HepG2 (cell line): ENCODE results near the gene AATF. TPM values are rescaled to one million over a fixed set of nuclear protein-coding genes. Genes with fewer than 3 reads are reported as not detected.

Experiments
- ATAC-seq: fragments of 200-7000 bp; cut with Tn5 transposase; 3 replicates; pipeline ENCODE4 v1.9.1; 2020; ENCODE audit warnings: mild to moderate bottlenecking, moderate library complexity
- BruUV-seq: library from RNA; stranded (reverse); fragments of 400-500 nt; replicated peaks from 2 replicates; lab custom pipeline; 2021; lab: Mats Ljungman, UMichigan
- CTCF ChIA-PET: fragments of 300-600 bp; formaldehyde crosslinking; extraction: SDS; loops from one replicate; lab custom pipeline; 2021; ENCODE audit warnings: low total read pairs, inconsistent platforms, low intra/inter-chr PET ratio; lab: Yijun Ruan, JAX
- POLR2A ChIA-PET: fragments of 350-600 bp; sonication (Branson Sonifier 250); formaldehyde crosslinking; loops from one replicate; lab custom pipeline; 2020; ENCODE audit warnings: antibody characterized with exemption, inconsistent platforms; lab: Yijun Ruan, JAX
- DNase-seq: peaks from one replicate; pipeline ENCODE4 v3.0.0-alpha.2; 2015; ENCODE audit warnings: low spot score
- FAIRE-seq: peaks from 3 replicates; lab custom pipeline; 2011; peaks lifted over from hg19 to GRCh38; lab: Jason Lieb, UNC
- H2AFZ ChIP-seq: one replicate; pipeline ENCODE4 v1.6.1; 2011; ENCODE audit warnings: low read length, inconsistent platforms
- H3K27ac ChIP-seq: fragments of 300-600 bp; 3 replicates; pipeline ENCODE4 v1.8.0; 2011; ENCODE audit warnings: mixed run types, mild to moderate bottlenecking, mixed read lengths, low read length, inconsistent platforms; ENCODE audit not compliant: insufficient read depth; ENCODE audit errors: extremely low read length
- H3K27me3 ChIP-seq, 2 experiments: fragments of 200-600 bp in 1 of 2; 2 replicates in 1 of 2; 3 replicates in 1 of 2; pipeline versions ENCODE4 v1.6.0 to v1.8.0; 2011; ENCODE audit warnings: low read length in 2 of 2, mild to moderate bottlenecking in 2 of 2, moderate library complexity in 2 of 2, inconsistent platforms in 1 of 2; ENCODE audit not compliant: insufficient read depth in 2 of 2, control insufficient read depth in 1 of 2
- H3K36me3 ChIP-seq, 2 experiments: fragments of 200-600 bp in 1 of 2; replicated peaks in 1 of 2; 2 replicates in 1 of 2; 3 replicates in 1 of 2; pipeline versions ENCODE4 v1.5.1 to v1.8.0; 2011; ENCODE audit warnings: low read length in 2 of 2, inconsistent platforms in 1 of 2; ENCODE audit not compliant: insufficient read depth in 2 of 2, control insufficient read depth in 1 of 2
- H3K4me1 ChIP-seq: 2 replicates; pipeline ENCODE4 v1.5.1; 2012; ENCODE audit warnings: low read length, inconsistent platforms; ENCODE audit not compliant: insufficient read depth
- H3K4me2 ChIP-seq: 2 replicates; pipeline ENCODE4 v1.6.0; 2011; ENCODE audit warnings: low read depth, low read length, inconsistent platforms
- H3K4me3 ChIP-seq, 3 experiments: fragments of 200-600 bp in 1 of 3; sonication (generic), shearing (Covaris generic) in 1 of 3; replicated peaks in 1 of 3; 2 replicates each; pipeline ENCODE4 v1.5.1; 2011 to 2016; ENCODE audit warnings: low read length in 3 of 3, inconsistent platforms in 2 of 3, low read depth in 2 of 3, mild to moderate bottlenecking in 2 of 3, control low read depth in 1 of 3, mixed read lengths in 1 of 3; ENCODE audit not compliant: insufficient read depth in 1 of 3
- H3K79me2 ChIP-seq: one replicate; pipeline ENCODE4 v1.6.1; 2011; ENCODE audit warnings: low read length, inconsistent platforms; ENCODE audit not compliant: insufficient read depth
- H3K9ac ChIP-seq: 2 replicates; pipeline ENCODE4 v1.6.0; 2011; ENCODE audit warnings: mild to moderate bottlenecking, low read depth, low read length, inconsistent platforms; ENCODE audit not compliant: insufficient read depth
- H3K9me3 ChIP-seq: 2 replicates; pipeline ENCODE4 v1.5.1; 2012; ENCODE audit warnings: mild to moderate bottlenecking, low read length
- H4K20me1 ChIP-seq: 2 replicates; pipeline ENCODE4 v1.6.0; 2011; ENCODE audit warnings: inconsistent platforms, mild to moderate bottlenecking, low read length, moderate library complexity; ENCODE audit not compliant: insufficient read depth
- ATF7-NPFF ChIP-seq: sonication (generic); formaldehyde crosslinking; IDR thresholded peaks from 2 replicates; pipeline ENCODE4 v1.8.1; 2023; ENCODE audit warnings: mild to moderate bottlenecking, low read depth, missing genetic modification reagents, moderate library complexity
- ETV5 ChIP-seq: IDR thresholded peaks from 2 replicates; pipeline ENCODE4 v1.6.1; 2018; ENCODE audit warnings: missing biosample characterization, missing genetic modification reagents, inconsistent platforms, borderline replicate concordance
- FOXC1 ChIP-seq: sonication (generic); formaldehyde crosslinking; IDR thresholded peaks from 2 replicates; pipeline ENCODE4 v1.8.0; 2022; ENCODE audit warnings: mild to moderate bottlenecking, missing genetic modification reagents, borderline replicate concordance
- GPBP1L1 ChIP-seq: sonication (generic); formaldehyde crosslinking; IDR thresholded peaks from 2 replicates; pipeline ENCODE4 v1.5.0; 2020; ENCODE audit warnings: mild to moderate bottlenecking, missing genetic modification reagents
- ISL2 ChIP-seq: sonication (generic); formaldehyde crosslinking; IDR thresholded peaks from 2 replicates; pipeline ENCODE4 v1.5.0; 2020; ENCODE audit warnings: missing genetic modification reagents
- NFYB ChIP-seq: sonication (generic); formaldehyde crosslinking; IDR thresholded peaks from 2 replicates; pipeline ENCODE4 v1.4.0; 2020; ENCODE audit warnings: missing genetic modification reagents
- PBX2 ChIP-seq: IDR thresholded peaks from 2 replicates; pipeline ENCODE4 v1.6.1; 2016; ENCODE audit warnings: control low read depth
- PPARG ChIP-seq: conservative IDR thresholded peaks from 2 replicates; pipeline ENCODE4 v1.6.1; 2016; ENCODE audit warnings: missing biosample characterization, missing genetic modification reagents
- RBAK ChIP-seq: sonication (generic); formaldehyde crosslinking; IDR thresholded peaks from 2 replicates; pipeline ENCODE4 v1.5.1; 2020; ENCODE audit warnings: mild to moderate bottlenecking, missing genetic modification reagents
- RBM22 ChIP-seq: fragments of 200-400 bp; formaldehyde crosslinking; optimal IDR thresholded peaks from 2 replicates; pipeline ENCODE3; 2017; ENCODE audit warnings: mild to moderate bottlenecking, low read length, moderate library complexity
- RELA ChIP-seq: sonication (generic); formaldehyde crosslinking; IDR thresholded peaks from 2 replicates; pipeline ENCODE4 v1.4.0; 2020; ENCODE audit warnings: missing genetic modification reagents
- TEAD2 ChIP-seq: sonication (generic); formaldehyde crosslinking; IDR thresholded peaks from 2 replicates; pipeline ENCODE4 v1.9.0; 2021; ENCODE audit warnings: missing genetic modification reagents
- YEATS2 ChIP-seq: sonication (generic); formaldehyde crosslinking; IDR thresholded peaks from 2 replicates; pipeline ENCODE4 v1.4.0; 2020; ENCODE audit warnings: missing genetic modification reagents, borderline replicate concordance
- ZBTB2 ChIP-seq: sonication (generic); formaldehyde crosslinking; IDR thresholded peaks from 2 replicates; pipeline ENCODE4 v1.8.0; 2022; ENCODE audit warnings: low read depth, missing genetic modification reagents
- ZBTB7B ChIP-seq: sonication (generic); formaldehyde crosslinking; IDR thresholded peaks from 2 replicates; pipeline ENCODE4 v1.4.0; 2020; ENCODE audit warnings: missing genetic modification reagents
- ZNF205 ChIP-seq: IDR thresholded peaks from 2 replicates; pipeline ENCODE4 v1.6.1; 2018; ENCODE audit warnings: missing biosample characterization, missing genetic modification reagents
- ZNF562 ChIP-seq: sonication (generic); formaldehyde crosslinking; IDR thresholded peaks from 2 replicates; pipeline ENCODE4 v1.8.0; 2022; ENCODE audit warnings: missing genetic modification reagents, borderline replicate concordance
- ZNF598 ChIP-seq: sonication (generic); formaldehyde crosslinking; IDR thresholded peaks from 2 replicates; pipeline ENCODE4 v1.5.1; 2020; ENCODE audit warnings: mild to moderate bottlenecking, missing genetic modification reagents, borderline replicate concordance
- WGBS: methylation state at CpG from one replicate; pipeline ENCODE4 v1.1.6; 2017; ENCODE audit warnings: low lambda C conversion rate; 5-methylcytosine and 5-hydroxymethylcytosine counted together
- in situ Hi-C: cut with HindIII; loops from 2 replicates; pipeline ENCODE4 v1.10.0; 2017; ENCODE audit warnings: low pct_unique_long_range_greater_than_20kb; ENCODE audit not compliant: extremely low pct_ligation_motif_present
- intact Hi-C: fragments of 100-400 bp; cut with micrococcal nuclease; formaldehyde crosslinking; loops from one replicate; pipeline ENCODE4 v1.10.0; 2022; ENCODE audit not compliant: unreplicated experiment
- polyA plus RNA-seq, 8 experiments: library from polyadenylated mRNA; depleted of rRNA in 3 of 8; stranded (reverse) in 7 of 8; unstranded in 1 of 8; fragments of >200 nt; fragmentation: Illumina TruSeq in 4 of 8; extraction: Trizol in 4 of 8; gene quantifications; 2 replicates each; pipeline versions ENCODE4 v1.2.1 to v1.2.3, GENCODE V29; 2011 to 2016; ENCODE audit warnings: low read depth in 4 of 8, missing spikeins in 1 of 8, mixed read lengths in 1 of 8; ENCODE audit not compliant: insufficient read depth in 1 of 8
- total RNA-seq, 5 experiments: library from RNA; depleted of rRNA; stranded (reverse); fragments of >200 nt; fragmentation: Illumina TruSeq; extraction: Trizol; gene quantifications; 2 replicates each; pipeline ENCODE4 v1.2.3, GENCODE V29; 2016; ENCODE audit warnings: low read depth in 1 of 5

Gene AATF
- total and polyA plus RNA-seq, 2 of the 13 experiments (the other 11 are each of a cell fraction or from before 2014, with no cell fraction given) = 9.1 to 53.3 TPM

GRCh38 chr17:37084372-37084771 is 135.6 kb downstream of the AATF start:
- Histone ChIP-seq H3K4me2 (no peak overlapping the region), H3K27ac (no peak overlapping the region), H3K27me3 (no peaks in the 10 kb centered on the region), H3K9me3 (no peaks in the 10 kb centered on the region), H3K9ac (no peak overlapping the region), H3K79me2 (no peaks in the 10 kb centered on the region), H3K4me1 (peaks cover 13% of the 10 kb centered on the region), H2AFZ (no peak overlapping the region), H3K4me3 (no peak overlapping the region), H4K20me1 (no peaks in the 10 kb centered on the region), H3K36me3 (peaks cover 6 to 39% of the 10 kb centered on the region in 2 experiments)
- no TSS peak for BruUV-seq
- TF ChIP-seq ZBTB2 (CRISPR knock-in tag) (no peak), RBM22 (peak; percentile 56), FOXC1 (CRISPR knock-in tag) (no peak), ETV5 (CRISPR knock-in tag) (peak; percentile 22; the same call in 1 of the 2 replicates)
- CTCF ChIA-PET = no interaction called here
- POLR2A ChIA-PET = no interaction called here
- in situ Hi-C loops = no loop called here
- ATAC-seq (no peak), DNase-seq (no peak), FAIRE-seq (no peak)
- intact Hi-C loops = no loop called here
- WGBS = 88% methylated on average over 5 of the region's 5 CpGs

GRCh38 chr17:37086334-37086733 is 137.6 kb downstream of the AATF start:
- H2AFZ ChIP-seq = no peak overlapping the region
- no peak overlapping the region for H3K4me2 ChIP-seq
- CTCF ChIA-PET = no interaction called here
- no peaks in the 10 kb centered on the region for H3K27me3 ChIP-seq
- H4K20me1 ChIP-seq = no peaks in the 10 kb centered on the region
- in situ Hi-C loops = no loop called here
- no peaks in the 10 kb centered on the region for H3K9me3 ChIP-seq
- POLR2A ChIA-PET = no interaction called here
- H3K4me1 ChIP-seq = peaks cover 13% of the 10 kb centered on the region
- no peak overlapping the region for H3K4me3 ChIP-seq
- H3K79me2 ChIP-seq = no peaks in the 10 kb centered on the region
- no TSS peak for BruUV-seq
- WGBS = 89% methylated on average over 3 of the region's 3 CpGs
- peaks cover 8 to 56% of the 10 kb centered on the region in 2 experiments for H3K36me3 ChIP-seq
- FAIRE-seq (no peak), DNase-seq (no peak), ATAC-seq (no peak)
- no peak overlapping the region for H3K9ac ChIP-seq
- H3K27ac ChIP-seq = no peak overlapping the region
- intact Hi-C loops = no loop called here
- TF ChIP-seq ATF7-NPFF = no peak
- no peak for TF ChIP-seq PPARG (CRISPR knock-in tag)
- no peak for TF ChIP-seq ZNF562 (CRISPR knock-in tag)
- TF ChIP-seq NFYB = no peak
- no peak for TF ChIP-seq TEAD2 (CRISPR knock-in tag)
- TF ChIP-seq PBX2 = no peak
- TF ChIP-seq RELA (CRISPR knock-in tag) = no peak
- TF ChIP-seq ZNF598 (CRISPR knock-in tag) = no peak
- no peak for TF ChIP-seq ZBTB7B (CRISPR knock-in tag)
- no peak for TF ChIP-seq ZNF205 (CRISPR knock-in tag)
- no peak for TF ChIP-seq RBAK
- TF ChIP-seq YEATS2 = no peak
- no peak for TF ChIP-seq GPBP1L1 (CRISPR knock-in tag)
- no peak for TF ChIP-seq ISL2 (CRISPR knock-in tag)
